Measurements from ENCODE around the gene ADAMTSL2.

Gene ADAMTSL2

GRCh38 chr9:133536080-133536479 is 1.6 kb downstream of the ADAMTSL2 start:
- no peak for DNase-seq

GRCh38 chr9:133536536-133536935 is 2.0 kb downstream of the ADAMTSL2 start:
- DNase-seq = no peak

GRCh38 chr9:133537257-133537656 is 2.8 kb downstream of the ADAMTSL2 start:
- no peak for DNase-seq

- DNase-seq = no peak
Measured at GRCh38 chr9:133538176-133538575, 3.7 kb downstream of the ADAMTSL2 start.

- DNase-seq = no peak
Measured at GRCh38 chr9:133538851-133539833, 4.6 kb downstream of the ADAMTSL2 start.

GRCh38 chr9:133539991-133540697 is 5.6 kb downstream of the ADAMTSL2 start:
- DNase-seq = no peak

GRCh38 chr9:133540698-133541025 is 6.2 kb downstream of the ADAMTSL2 start:
- no peak for DNase-seq

GRCh38 chr9:133542002-133542401 is 7.5 kb downstream of the ADAMTSL2 start:
- no peak for DNase-seq

- DNase-seq = no peak
Measured at GRCh38 chr9:133543772-133544467, 9.4 kb downstream of the ADAMTSL2 start.

- no peak for DNase-seq
Measured at GRCh38 chr9:133545494-133546286, 11.2 kb downstream of the ADAMTSL2 start.

- DNase-seq = no peak
Measured at GRCh38 chr9:133546287-133546680, 11.8 kb downstream of the ADAMTSL2 start.

GRCh38 chr9:133547116-133547515 is 12.6 kb downstream of the ADAMTSL2 start:
- no peak for DNase-seq

- DNase-seq = no peak
Measured at GRCh38 chr9:133551446-133551845, 16.9 kb downstream of the ADAMTSL2 start.

- no peak for DNase-seq
Measured at GRCh38 chr9:133552236-133552635, 17.7 kb downstream of the ADAMTSL2 start.

GRCh38 chr9:133553123-133553522 is 18.6 kb downstream of the ADAMTSL2 start:
- no peak for DNase-seq

- no peak for DNase-seq
Measured at GRCh38 chr9:133553973-133554713, 19.6 kb downstream of the ADAMTSL2 start.

- DNase-seq = no peak
Measured at GRCh38 chr9:133554729-133555128, 20.2 kb downstream of the ADAMTSL2 start.

GRCh38 chr9:133556354-133556753 is 21.9 kb downstream of the ADAMTSL2 start:
- no peak for DNase-seq

GRCh38 chr9:133557581-133557980 is 23.1 kb downstream of the ADAMTSL2 start:
- no peak for DNase-seq

- DNase-seq = no peak
Measured at GRCh38 chr9:133558191-133559126, 24.0 kb downstream of the ADAMTSL2 start.

- DNase-seq = no peak
Measured at GRCh38 chr9:133560311-133560710, 25.8 kb downstream of the ADAMTSL2 start.
